ENCODE data around the gene ZNF668.
"Not testable (repeated sequence)": the region's sequence is repeated elsewhere in the genome, so short reads cannot be mapped to it uniquely, and the experiment has no call there.

The ZNF668 gene

DNA sequence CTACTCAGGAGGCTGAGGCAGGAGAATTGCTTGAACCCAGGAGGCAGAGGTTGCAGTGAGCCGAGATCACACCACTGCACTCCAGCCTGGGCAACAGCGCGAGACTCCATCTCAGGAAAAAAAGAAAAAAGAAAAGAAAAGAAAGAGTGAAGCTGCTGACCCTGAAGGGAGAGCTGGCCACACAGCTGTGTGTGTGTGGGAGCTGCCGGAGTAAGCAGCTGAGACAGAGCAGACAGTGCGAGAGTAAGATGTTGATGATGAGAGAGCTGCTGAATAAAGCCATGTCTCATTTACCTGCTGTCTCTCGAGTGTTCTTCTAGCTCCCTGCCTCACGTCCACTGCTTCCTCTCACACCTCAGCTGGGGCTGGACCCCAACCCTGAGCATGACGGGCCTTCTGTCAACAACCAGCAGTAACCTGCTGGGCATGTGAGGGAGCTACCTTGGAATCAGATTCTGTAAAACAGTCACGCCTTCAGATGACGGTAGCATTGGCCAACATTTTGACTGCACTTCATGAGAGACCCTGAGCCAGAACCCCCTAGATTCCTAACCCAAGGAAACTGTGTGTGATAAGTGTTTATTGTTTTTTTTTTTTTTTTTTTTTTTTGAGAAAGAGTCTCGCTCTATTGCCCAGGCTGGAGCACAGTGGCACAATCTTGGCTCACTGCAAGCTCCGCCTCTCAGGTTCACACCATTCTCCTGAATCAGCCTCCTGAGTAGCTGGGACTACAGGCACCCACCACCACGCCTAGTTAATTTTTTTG lies 27.0 kb upstream of the ZNF668 start:
- in situ Hi-C loops (cut with MboI; ENCODE audit: low sequenced_read_pairs): not testable (repeated sequence)

DNA sequence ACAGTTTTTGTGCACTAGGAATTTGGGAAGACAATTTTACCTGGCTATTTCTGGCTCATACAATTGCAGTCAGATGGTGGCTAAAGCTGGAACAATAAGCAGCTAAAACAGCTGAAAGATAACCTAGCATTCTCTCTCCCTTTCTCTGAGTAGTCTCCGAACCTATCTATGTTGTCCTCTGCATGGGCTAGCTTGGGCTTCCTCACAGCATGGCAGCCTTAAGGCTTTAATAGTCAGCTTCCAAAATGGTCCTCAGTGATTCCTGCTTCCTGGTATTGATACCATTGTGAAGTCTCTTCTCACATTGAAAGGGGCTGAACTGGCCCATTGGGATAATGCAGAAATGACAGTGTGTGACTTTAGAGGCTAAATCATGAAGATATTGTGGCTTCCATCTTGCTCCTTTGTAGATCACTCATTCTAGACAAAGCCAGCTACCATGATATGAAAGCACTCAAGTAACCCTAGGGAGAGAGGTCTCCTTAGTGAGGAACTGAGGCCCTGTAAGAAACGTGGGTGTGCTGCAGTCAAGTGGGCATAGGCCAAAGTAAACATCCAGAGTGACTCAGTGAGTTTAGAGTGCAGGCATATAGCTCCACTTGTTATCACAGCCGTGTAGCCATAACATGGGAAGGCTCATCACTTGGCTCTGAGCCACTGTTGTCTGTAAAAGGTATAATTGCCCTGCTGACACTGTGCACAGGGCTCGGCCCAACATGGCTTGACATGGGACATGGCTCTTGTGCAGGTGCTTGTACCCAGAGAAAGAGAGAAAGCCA lies 26.0 kb upstream of the ZNF668 start:
- in situ Hi-C loops (cut with MboI; ENCODE audit: low sequenced_read_pairs): no loop called here

DNA sequence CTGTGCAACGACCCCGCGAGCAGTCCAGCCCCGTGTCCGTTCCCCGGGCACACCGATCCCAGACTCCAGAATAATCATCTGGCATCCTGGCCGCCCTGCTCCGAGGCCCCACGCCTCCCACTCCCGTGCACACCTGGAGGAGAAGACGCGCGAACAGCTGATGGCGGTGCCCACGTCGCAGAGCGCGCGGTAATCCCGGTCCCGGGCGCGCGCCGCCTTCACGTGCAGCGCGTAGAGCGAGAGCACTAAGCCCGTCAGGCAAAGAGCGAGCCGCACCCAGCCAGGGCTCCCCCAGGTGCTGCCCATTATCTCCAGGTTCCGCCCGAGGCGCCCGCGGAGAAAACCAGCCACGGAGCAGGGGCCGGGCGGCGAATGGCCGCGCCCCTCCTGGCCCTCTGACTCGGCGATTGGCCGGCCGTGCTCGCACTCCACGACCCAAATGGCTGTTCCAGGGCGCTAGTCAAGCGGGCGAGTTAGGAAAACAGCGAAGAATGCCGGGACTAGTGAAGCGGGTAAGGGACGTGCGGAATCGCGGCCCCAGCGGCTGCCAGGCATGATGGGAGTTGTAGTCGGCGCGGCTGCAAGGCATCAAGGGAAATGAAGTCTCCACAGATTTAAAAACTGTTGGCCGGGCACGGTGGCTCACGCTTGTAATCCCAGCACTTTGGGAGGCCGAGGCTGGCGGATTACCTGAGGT lies 20.5 kb upstream of the ZNF668 start, which contains the start of gene VKORC1:
Gene VKORC1 (minus strand): TSS at position 374 of the 697 bp plus-strand sequence. CDS start 68 bp downstream, at position 306.
- in situ Hi-C loops (cut with MboI; ENCODE audit: low sequenced_read_pairs): no loop called here

DNA sequence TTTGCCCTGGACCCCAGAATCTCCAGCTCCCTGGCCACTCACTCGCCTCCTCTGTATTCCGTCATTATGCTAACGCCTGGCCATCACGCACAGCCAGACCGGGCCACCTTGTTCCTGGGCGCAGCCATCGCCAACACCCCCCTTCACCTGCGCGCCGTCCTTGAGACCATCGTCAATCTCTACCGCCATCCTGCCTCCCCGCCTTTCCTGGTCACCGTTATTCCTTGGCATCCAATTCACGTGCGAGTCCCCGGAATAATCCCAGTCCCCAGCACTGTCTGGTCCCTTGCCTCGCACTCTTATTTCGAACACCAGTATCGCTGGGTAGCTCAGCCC lies 20.0 kb upstream of the ZNF668 start:
- in situ Hi-C loops (cut with MboI; ENCODE audit: low sequenced_read_pairs): no loop called here

DNA sequence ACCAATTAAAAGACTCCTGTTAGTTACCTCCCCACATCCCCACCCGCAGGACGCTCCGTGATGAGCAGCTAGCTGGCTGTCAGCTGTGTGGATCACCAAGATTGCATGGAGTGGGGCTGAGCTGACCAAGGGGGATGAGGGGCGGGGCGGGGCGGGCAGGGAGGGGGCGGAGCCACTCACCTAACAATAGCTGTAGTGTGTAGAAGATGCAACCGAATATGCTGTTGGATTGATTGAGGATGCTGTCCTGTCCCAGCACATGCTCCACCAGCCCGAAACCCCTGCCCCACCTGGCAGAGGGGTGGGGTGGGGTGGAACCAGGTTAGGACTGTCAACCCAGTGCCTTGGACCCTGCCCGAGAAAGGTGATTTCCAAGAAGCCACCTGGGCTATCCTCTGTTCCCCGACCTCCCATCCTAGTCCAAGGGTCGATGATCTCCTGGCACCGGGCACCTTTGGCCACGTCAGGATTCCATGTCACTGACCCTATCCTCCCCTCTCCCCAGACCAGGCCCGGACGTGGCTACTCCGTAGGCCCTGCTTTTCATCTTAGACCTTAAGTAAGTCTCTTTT lies 19.2 kb upstream of the ZNF668 start:
- in situ Hi-C loops (cut with MboI; ENCODE audit: low sequenced_read_pairs): no loop called here

DNA sequence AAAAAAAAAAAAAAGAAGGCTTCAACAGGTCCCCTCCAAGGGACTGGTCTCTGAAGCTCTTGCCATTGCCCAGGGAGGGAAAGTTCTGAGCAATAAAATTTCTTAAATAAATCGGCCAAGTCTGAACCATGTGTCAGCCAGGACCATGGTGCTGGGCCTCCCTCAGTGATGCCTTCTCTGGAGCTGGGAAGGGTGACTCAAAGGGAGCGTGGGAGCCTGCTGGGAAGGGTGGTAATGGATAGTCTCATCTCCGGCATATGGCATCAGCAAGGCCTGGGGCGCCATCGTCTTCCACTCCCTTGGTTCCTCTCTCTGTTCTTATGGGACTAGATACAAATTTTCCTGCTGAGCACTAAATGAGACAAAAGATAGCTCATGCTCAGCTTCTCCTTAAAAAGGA lies 18.3 kb upstream of the ZNF668 start:
- in situ Hi-C loops (cut with MboI; ENCODE audit: low sequenced_read_pairs): no loop called here

DNA sequence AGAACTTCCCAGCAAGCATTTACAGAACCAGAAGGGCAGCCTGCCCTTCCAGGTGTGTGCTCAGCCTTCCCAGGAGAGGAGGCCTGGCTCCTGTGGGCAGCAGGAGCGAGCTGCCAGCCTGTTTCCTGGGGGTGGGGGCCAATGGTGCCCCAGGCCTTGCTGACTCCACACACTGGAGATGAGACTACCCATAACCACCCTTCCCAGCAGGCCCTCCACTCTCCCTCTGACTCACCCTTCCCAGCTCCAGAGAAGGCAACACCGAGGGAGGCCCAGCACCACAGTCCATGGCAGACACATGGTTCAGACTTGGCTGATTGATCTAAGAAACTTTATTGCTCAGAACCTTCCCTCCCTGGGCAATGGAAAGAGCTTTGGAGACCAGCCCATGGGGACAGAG lies 16.5 kb upstream of the ZNF668 start:
- in situ Hi-C loops (cut with MboI; ENCODE audit: low sequenced_read_pairs): no loop called here

DNA sequence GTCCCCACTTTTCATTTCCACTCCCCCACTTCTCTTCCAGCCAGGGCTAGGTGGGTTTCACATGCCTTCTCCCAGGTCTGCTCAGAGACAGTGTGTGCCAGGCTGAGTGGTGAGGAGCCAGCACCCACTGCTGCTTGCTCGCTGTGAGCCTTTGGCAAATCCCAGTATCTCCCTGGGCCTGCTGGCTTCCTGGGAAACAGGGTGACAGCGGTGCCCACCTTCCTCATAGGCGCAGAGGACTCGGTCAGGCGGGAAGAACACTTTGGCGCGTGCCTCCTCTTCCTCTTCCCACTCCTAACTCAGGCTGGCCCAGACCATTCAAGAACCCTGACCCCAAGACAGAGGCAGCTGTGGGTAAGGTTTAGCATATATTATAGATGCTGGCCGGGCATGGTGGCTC lies 15.2 kb upstream of the ZNF668 start:
- in situ Hi-C loops (cut with MboI; ENCODE audit: low sequenced_read_pairs): no loop called here

DNA sequence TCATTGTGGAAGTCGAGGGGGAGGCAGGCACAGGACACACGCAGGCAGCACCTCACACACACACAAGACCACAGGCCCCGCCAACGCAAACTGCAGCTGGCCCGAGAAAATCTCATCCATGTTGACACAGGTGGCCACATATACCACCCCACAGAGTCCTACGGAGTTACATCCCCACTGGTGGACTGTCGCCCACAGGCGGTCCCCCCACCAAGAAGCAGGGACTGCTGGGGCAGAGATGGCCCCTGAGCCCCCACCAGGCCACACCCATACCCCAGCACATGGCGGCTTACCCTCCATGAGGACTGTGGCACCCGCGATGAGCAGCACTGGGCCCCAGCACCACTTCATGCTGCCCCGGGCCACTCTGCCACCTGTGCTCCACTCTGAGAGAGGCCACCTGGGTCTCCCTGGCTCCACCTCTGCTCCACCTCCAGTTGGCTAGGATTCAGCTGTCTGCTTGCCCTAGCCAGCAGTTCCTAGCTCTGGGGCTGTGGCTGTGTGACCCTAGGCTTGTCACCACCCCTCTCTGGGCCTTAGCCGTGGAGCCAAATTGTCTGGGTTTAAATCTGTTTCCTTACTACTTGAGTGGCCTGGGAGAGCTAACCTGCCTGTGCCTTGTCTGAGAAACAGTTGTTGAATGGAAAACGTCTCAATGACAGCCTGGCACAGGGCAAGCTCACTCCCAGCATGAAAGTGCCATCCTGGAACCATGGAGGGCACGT lies 14.6 kb upstream of the ZNF668 start, which contains the start of gene PRSS53:
Gene PRSS53 (minus strand): TSS at position 485 of the 725 bp plus-strand sequence. CDS start 134 bp downstream, at position 351.
- in situ Hi-C loops (cut with MboI; ENCODE audit: low sequenced_read_pairs): no loop called here

DNA sequence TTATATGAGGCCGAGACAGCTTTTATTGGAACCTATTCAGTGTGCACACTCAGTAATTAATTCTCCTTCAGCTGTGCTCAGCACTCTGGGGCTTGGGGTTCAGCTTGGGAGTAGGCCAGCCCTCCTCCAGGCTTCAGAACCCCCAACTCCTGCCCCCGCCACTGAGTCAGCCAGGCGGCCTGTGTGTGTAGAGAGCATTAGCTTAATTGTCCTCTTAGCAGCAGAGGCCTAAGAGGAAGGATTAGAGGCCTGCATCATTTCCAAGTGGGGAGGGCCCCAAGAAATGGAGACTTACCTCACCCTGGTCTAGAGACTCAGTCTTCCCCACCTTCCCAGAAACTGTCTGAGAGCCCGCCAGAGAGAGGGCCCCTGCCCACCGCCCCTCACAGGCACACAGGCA lies 13.9 kb upstream of the ZNF668 start:
- in situ Hi-C loops (cut with MboI; ENCODE audit: low sequenced_read_pairs): no loop called here

DNA sequence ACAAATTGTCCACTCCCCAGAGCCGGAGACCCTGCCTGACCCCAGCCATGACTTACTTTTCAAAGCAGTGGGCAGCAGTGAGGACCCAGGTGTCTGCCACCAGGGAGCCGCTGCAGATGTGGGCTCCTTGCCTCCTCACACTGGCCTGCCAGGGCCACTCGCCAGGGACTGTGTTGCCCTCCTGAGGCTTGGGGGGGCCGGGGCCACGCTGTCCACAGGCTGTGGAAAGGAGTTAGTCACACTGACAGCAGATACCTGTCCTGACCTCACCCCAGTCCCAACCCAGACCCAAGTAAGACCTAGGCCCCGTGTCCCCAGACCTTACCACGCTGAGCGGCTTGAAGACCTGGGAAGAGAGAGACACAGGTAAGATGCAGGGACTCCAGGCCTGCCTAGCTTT lies 13.4 kb upstream of the ZNF668 start:
- in situ Hi-C loops (cut with MboI; ENCODE audit: low sequenced_read_pairs): no loop called here

DNA sequence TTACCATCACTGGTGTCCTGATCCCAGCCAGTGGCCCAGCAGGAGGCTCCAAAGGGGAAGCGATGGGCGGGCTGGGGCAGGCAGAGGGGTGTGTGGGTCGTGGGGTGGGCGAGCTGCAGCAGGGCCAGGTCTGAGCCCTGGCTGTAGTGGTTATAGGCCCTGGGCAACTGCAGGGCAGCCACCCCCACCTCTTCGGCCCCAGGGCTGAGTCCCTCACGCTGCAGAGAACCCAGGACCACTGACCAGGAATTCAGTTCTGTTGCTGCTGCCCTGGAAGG lies 12.5 kb upstream of the ZNF668 start:
- in situ Hi-C loops (cut with MboI; ENCODE audit: low sequenced_read_pairs): no loop called here

DNA sequence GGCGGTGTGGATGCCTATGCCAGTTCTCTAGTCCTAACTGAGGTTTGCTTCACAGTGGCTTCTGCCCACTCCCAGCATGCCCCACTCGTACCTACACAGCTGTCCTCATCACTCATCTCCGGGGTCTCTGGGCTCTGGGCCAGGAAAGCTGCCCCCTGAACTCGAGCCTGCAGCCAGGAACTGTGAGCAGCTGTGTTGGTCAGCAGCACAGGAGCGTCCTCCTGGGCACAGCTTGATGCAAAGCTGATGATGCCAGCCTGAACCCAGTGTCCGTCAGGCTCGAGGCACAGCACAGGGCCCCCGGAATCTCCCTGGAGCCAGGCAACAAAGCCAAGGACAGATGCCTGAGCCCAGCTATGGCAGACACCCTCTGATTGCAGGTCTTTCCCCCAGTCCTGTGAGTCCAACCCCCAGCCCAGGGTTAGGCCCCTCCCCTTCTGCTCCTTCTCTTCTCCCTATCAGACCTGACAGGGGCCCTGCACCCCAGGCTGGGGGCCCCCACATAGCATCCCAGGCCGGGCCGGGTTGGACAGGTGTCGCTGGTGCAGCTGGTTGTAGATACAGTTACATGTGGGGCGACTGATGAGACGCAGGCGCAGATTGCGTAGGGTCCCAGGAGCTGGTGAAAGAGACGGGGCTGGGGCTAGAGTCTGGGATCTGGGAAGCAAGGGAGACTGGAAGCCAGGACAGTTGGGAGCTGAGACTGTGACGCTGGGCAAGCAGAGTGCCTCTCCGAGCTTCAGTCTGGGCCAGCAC lies 12.0 kb upstream of the ZNF668 start:
- in situ Hi-C loops (cut with MboI; ENCODE audit: low sequenced_read_pairs): no loop called here

DNA sequence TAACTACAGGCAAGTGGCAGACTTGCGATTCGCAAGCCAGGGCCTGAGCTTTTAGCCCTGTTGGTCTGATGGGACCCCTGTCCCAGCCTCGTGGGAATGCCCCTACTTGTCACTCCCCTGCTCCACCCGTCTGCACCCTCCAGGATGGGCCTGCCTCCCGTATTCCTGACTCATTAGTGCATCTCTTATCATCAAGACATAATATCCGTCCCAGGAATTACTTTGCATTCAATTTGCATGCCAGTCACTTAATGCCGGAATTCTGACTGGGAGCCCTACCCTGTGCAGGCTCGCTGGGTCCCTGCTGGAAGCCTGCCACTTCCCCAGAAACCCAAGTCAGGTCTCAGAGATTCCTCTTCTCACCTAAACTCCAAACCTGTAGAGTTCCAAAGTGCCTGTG lies 11.4 kb upstream of the ZNF668 start:
- in situ Hi-C loops (cut with MboI; ENCODE audit: low sequenced_read_pairs): no loop called here

DNA sequence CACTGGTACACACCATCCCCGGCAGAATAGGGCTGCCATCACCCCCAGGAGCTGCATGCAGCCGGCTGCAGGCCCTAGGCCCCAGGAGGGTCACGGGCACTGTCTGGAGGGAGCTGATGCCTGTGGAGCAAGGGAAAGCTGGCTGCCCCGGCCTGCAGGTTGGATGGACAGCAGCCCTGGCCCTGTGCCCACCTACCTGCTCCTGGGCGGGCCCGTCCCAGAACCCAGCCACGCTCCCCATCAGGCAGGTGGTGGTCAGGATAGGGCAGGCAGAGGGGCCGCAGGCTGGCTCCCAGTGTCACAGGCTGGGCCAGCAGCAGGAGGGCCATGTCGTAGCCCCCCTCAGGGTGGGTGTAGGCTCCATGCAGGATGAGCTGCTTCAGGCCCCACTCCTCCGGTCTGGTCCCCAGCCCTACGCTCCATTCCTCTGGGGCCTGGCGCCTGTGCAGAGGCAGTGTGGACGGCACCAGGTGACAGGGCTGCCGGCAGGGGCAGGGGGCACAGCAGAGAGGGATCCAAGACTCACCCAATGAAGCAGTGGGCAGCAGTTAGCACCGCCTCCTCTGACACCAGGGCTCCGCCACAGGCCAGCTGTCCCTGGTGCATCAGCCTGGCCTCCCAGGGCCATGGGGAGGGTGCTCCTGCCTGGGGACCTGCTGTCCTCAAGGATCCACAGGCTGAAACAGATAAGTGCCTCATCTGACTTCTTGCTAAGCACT lies 10.7 kb upstream of the ZNF668 start:
- in situ Hi-C loops (cut with MboI; ENCODE audit: low sequenced_read_pairs): no loop called here

DNA sequence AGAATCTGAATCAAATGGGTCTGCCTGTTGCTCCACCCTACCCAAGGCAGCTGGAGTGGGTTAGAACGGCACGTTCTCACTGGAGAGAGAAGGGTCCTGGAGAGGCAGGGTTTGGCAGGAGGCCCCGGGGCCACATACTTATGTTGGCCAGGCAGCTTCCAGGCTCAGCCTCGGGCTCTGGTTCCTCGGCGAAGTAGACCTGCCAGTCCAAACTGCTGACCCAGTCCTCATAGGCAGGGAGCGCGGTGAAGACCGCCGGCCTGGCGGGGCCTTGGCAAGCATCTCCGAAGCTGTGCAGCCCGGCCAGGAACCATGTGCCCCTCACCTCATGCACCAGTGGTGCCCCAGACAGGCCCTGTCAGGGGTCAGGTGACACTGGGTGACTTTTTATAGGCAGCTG lies 9.9 kb upstream of the ZNF668 start:
- in situ Hi-C loops (cut with MboI; ENCODE audit: low sequenced_read_pairs): no loop called here

DNA sequence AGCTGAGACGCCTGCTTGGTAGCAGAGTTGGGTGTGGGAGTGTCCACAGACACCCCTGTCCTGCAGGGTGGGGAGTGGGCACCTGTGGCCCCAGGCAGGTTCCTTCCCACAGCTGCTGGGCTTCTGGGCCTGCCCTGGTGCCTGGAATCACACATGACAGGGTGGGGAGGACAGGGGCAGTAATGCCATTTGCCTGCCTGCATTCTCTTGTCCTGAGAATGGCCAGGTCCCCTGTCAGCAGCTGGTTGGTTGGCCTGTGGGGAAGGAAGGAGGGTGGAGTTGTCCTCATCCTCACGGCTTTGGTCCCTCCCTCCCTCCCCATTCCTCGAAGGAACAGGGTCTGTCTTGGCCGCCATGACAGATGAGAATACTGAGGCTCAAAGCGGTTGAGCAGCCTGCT lies 9.5 kb upstream of the ZNF668 start:
- in situ Hi-C loops (cut with MboI; ENCODE audit: low sequenced_read_pairs): no loop called here

DNA sequence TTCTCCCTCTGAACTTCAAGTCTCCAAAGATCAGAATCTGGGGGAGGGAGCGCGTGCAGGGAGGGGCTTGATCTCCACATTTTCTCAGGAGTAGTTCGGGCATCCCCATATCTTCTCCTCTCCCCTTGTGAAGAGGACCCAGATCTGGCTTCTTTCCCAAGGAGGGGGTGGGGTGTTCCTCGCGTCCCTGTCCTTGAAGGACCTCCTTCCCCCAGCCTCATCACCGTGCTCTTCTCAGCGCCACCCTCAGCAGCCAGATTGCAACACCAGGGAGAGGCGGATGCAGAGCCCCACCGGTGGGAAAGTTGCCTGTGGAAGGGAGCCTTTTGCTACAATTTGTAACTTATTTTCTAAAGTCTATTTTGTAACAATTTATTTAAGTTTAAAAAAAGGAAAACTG lies 9.0 kb upstream of the ZNF668 start:
- in situ Hi-C loops (cut with MboI; ENCODE audit: low sequenced_read_pairs): no loop called here

DNA sequence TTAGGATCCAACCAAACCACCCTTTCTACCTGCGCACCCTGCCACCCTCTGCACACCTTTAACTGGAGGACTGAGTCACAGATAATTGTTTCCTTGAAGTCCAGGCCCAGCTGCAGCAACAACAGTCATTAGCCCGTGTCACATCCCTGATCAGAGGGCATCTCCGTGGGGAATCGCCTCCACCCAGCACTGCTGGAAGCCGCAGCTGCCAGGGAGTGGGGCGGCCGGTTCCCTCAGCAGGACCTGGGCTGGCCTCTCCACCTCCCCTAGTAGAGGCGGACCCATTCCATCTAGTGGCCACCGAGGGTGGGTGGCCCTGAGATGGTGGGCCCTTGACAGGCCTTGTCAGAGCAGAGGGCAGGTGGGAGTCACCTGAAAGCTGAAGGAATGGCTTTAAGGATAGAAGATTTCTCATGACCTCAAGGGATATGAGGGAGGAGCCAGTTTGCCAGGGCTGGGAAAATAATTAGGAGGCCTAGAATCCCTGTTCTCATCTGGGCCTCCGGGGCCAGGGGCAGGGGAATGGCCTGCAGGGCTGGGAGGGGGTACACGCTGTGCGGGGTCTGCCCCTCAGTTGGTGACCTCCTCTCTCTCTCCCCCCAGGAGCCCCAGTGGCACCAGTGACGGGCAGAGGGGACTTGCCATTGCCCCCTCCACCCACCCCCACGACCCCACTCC lies 8.5 kb upstream of the ZNF668 start:
- in situ Hi-C loops (cut with MboI; ENCODE audit: low sequenced_read_pairs): no loop called here
